ENCODE data around the gene NTM. TPM values are rescaled to one million over a fixed set of nuclear protein-coding genes. Genes with fewer than 3 reads are reported as not detected.

Gene NTM
- total RNA-seq, 1 experiment from 2014 or later, result 9.9 TPM

DNA sequence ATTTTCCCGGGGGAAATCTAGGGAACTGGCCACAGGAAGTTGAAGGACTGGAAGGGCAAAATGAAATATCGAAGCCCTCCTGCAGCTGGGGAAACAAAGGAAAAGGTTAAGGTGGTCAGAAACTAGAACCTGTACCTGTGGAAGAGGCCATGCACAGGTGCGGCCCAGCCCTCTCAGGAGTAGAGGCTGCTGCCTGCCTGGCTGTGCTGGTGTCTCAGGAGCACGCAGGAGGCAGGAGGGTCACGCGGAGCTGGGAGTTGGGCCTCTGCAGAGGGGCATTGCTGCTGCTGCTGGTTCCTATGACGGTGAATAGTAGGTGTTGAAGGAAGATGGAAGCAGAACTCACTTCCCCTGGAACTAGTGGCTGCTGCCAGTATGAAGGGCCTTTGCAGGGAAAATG is 425.7 kb downstream of the NTM start:
- Histone ChIP-seq H3K79me2 (ENCODE audit: insufficient read depth, low read length) (no peaks in the 10 kb centered on the region), H4K8ac (replicated peaks; ENCODE audit: insufficient read length, low read depth, low read length) (no peak overlapping the region), H2BK15ac (ENCODE audit: low read depth, low read length) (no peak overlapping the region), H3K56ac (ENCODE audit: insufficient read length, low read depth, low read length) (no peak overlapping the region), H3K18ac (ENCODE audit: insufficient read length, low read depth, low read length) (no peak overlapping the region), H2BK12ac (ENCODE audit: insufficient read length, low read depth, low read length) (no peak overlapping the region), H2AFZ (ENCODE audit: low read length) (no peak overlapping the region), H4K5ac (ENCODE audit: insufficient read length, low read depth, low read length) (no peak overlapping the region), H3K9me3 (ENCODE audit: control insufficient read depth, low read depth, low read length) (no peaks in the 10 kb centered on the region), H3K4ac (ENCODE audit: low read depth, low read length) (no peak overlapping the region), H2BK20ac (ENCODE audit: low read depth, low read length, poor library complexity, severe bottlenecking) (no peak overlapping the region), H4K91ac (ENCODE audit: insufficient read length, low read depth, low read length) (no peak overlapping the region), H3K9ac (ENCODE audit: extremely low read depth, insufficient read length, low read length) (no peak overlapping the region), H2BK120ac (ENCODE audit: low read depth, low read length, poor library complexity, severe bottlenecking) (no peak overlapping the region), H3K23me2 (ENCODE audit: insufficient read length, low read depth, low read length, poor library complexity, severe bottlenecking) (no peaks in the 10 kb centered on the region), H4K20me1 (ENCODE audit: control insufficient read depth, insufficient read depth, insufficient read length) (no peaks in the 10 kb centered on the region), H3K79me1 (ENCODE audit: insufficient read depth, low read depth, low read length, poor library complexity, severe bottlenecking) (no peaks in the 10 kb centered on the region), H3K14ac (ENCODE audit: insufficient read depth, low read length) (no peak overlapping the region), H2BK5ac (ENCODE audit: insufficient read length, low read length) (no peak overlapping the region), H3K4me2 (ENCODE audit: insufficient read depth, insufficient read length, low read length) (no peak overlapping the region), H3K23ac (ENCODE audit: insufficient read length, low read depth, low read length) (no peak overlapping the region), H3K27ac (ENCODE audit: insufficient read length, low read depth, low read length) (no peak overlapping the region), H2AK5ac (ENCODE audit: insufficient read length, low read length) (no peak overlapping the region), H3K27me3 (ENCODE audit: insufficient read depth, low read length) (no peaks in the 10 kb centered on the region), H3T11ph (ENCODE audit: low read length) (no peak overlapping the region), H3K4me1 (ENCODE audit: insufficient read depth, low read length) (peaks cover 2% of the 10 kb centered on the region; the same call in 1 of the 2 replicates)
- Mint-ChIP-seq H3K4me3 (no peak overlapping the region), H3K27ac (no peak overlapping the region), H3K36me3 (ENCODE audit: insufficient read depth in 1 of 3, low read depth in 3 of 3) (no peaks in the 10 kb centered on the region), H3K27me3 (ENCODE audit: low read depth) (peaks cover 2% of the 10 kb centered on the region), H3K4me1 (peaks cover 19 to 21% of the 10 kb centered on the region in 2 experiments), H3K9me3 (no peaks in the 10 kb centered on the region)
- WGBS (ENCODE audit: extremely low coverage, insufficient read length, low lambda C conversion rate), result no CpG with 5 or more reads among the region's 7 CpGs
- no peak for DNase-seq
- TF ChIP-seq, protein P1, sequence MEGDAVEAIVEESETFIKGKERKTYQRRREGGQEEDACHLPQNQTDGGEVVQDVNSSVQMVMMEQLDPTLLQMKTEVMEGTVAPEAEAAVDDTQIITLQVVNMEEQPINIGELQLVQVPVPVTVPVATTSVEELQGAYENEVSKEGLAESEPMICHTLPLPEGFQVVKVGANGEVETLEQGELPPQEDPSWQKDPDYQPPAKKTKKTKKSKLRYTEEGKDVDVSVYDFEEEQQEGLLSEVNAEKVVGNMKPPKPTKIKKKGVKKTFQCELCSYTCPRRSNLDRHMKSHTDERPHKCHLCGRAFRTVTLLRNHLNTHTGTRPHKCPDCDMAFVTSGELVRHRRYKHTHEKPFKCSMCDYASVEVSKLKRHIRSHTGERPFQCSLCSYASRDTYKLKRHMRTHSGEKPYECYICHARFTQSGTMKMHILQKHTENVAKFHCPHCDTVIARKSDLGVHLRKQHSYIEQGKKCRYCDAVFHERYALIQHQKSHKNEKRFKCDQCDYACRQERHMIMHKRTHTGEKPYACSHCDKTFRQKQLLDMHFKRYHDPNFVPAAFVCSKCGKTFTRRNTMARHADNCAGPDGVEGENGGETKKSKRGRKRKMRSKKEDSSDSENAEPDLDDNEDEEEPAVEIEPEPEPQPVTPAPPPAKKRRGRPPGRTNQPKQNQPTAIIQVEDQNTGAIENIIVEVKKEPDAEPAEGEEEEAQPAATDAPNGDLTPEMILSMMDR (conservative IDR thresholded peaks at IDR 0.05), result no peak
